SIG-M5 treated with dmso at 0.1 percent for 504 hours (cell line): ENCODE results near the gene CFAP77.

Experiments
- DNase-seq: peaks from one replicate; lab custom pipeline; 2025; ENCODE audit not compliant: unreplicated experiment; lab: John Stamatoyannopoulos, UW

The CFAP77 gene

DNA sequence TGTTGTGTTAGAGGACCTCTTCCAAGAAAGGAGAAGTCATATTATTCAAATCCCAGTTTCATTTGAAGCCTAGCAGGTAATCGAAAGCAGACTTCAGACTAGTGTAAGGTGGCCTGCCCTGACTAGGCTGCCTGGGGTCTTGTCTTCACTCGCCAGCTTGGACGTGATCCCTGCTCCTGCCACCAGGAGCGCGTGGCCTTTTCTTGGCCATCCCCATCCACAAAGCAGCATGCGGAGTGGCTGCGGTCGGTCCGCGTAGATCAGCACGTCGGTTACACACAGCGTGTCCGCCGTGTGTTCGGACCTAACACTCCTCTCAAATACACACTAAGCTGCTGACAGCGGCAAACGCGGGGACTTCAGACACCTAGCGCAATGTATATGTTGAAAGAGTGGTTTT is 37.3 kb downstream of the CFAP77 start:
- DNase-seq: no peak

- no peak for DNase-seq
Measured at GRCh38 chr9:132447902-132448301, 37.9 kb downstream of the CFAP77 start.

GRCh38 chr9:132451276-132451675 is 41.3 kb downstream of the CFAP77 start:
- no peak for DNase-seq

GRCh38 chr9:132456241-132456640 is 46.2 kb downstream of the CFAP77 start:
- no peak for DNase-seq

- DNase-seq: no peak
Measured at GRCh38 chr9:132457504-132458236, 47.7 kb downstream of the CFAP77 start.

DNA sequence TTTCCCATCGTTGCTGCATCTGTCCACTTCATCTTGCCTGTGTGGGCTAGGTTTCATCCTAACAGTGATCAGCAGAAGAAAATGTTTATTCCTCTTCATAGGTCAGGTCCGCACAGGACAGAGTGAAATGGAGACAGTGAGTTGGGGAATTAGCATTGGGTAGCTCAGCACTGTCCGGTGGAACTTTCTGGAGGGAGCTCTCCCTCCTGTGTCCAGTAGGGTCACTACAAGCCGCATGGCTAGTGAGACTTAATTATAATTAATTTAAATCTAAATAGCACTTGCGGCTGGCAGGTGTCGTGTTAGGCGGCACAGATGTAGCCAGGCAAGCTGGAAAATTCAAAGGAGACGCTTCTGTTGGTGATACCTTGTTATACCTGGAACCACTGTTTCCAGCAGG is 48.4 kb downstream of the CFAP77 start:
- DNase-seq: no peak

- no peak for DNase-seq
Measured at GRCh38 chr9:132459661-132460060, 49.6 kb downstream of the CFAP77 start.

DNA sequence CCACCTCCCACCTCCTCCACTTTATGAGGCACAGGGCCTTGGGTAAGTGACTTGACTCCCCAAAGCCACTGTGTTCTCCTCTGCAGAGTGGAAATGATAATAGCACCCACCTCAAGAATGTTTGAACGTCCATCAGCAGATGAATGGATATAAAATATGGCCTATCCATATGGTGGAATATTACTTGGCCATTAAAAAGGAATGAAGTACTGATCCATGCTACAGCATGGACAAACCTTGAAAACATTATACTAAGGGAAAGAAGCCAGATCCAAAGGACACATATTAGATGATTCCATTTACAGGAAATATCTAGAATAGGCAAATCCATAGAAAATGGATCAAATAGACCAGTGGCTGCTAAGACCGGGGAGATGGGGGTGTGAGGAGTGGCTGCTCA is 50.2 kb downstream of the CFAP77 start:
- DNase-seq: no peak

DNA sequence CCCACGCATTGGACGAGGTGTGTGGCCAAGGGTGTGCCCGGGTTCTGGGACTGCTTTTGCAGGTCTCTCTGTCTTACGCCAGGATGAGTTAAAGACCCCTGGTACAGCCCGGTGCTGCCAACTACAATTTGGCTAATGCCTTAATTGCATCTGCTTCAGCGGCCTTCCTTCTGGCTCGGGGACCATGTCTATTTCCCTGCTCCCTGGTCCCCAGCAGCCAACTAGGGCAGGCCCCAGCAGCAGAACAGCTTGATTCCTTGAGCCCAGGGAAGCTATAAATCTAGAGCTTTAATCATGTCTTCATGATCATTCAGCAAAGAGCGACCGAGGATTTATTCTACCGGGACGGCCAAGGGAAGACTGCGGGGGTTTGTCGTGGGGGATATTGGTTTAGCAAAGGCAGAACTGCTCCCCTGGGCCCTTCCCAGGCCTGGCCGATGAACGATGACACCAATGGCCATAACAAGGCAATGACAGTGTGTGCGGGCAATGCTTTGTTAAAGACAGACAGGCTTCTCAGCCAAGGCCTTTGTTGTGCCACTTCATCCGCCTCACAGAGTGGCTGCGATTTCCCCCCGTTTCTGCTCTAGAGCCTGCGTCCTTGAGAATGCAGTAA is 51.4 kb downstream of the CFAP77 start:
- no peak for DNase-seq

DNA sequence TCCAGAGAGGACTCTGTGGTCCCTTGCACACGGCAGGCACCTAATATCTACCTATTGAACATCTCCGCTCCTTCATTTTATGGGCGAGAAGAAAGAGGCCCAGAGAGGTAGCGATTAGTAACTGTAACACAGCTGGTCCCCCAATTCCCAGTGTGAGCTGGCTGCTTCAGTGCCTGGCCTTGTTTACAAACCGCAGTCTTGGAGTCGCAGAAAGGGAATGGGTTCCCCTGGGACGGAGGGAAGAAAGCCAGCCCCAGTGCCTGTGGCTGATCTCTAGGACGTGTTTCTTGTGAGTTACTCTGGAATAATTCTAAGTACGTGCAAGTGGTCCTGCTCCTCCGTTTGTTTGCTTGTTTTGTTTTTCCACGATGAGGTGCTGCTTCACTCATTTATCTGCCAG is 52.0 kb downstream of the CFAP77 start:
- DNase-seq: no peak

GRCh38 chr9:132464547-132464946 is 54.5 kb downstream of the CFAP77 start:
- DNase-seq: no peak

GRCh38 chr9:132465131-132465635 is 55.2 kb downstream of the CFAP77 start:
- DNase-seq: no peak

GRCh38 chr9:132472199-132472598 is 62.2 kb downstream of the CFAP77 start:
- no peak for DNase-seq

DNA sequence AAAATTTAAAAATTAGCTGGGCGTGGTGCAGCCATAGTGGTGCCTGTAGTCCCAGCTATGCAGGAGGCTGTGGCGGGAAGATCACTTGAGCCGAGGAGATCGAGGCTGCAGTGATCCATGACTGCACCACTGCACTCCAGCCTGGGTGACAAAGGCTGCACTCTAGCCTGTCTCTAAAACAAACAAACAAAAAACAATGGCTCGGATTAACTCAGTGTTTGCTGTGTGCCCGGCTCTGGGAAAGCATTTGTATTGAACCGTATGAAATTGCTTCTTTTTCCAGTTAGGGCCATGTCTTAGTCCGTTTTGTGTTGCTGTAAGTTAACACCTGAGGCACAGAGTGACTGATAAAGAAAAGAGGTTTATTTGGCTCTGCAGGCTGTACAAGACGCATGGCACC is 62.6 kb downstream of the CFAP77 start:
- DNase-seq: no peak

- DNase-seq: no peak
Measured at GRCh38 chr9:132474253-132474652, 64.2 kb downstream of the CFAP77 start.

DNA sequence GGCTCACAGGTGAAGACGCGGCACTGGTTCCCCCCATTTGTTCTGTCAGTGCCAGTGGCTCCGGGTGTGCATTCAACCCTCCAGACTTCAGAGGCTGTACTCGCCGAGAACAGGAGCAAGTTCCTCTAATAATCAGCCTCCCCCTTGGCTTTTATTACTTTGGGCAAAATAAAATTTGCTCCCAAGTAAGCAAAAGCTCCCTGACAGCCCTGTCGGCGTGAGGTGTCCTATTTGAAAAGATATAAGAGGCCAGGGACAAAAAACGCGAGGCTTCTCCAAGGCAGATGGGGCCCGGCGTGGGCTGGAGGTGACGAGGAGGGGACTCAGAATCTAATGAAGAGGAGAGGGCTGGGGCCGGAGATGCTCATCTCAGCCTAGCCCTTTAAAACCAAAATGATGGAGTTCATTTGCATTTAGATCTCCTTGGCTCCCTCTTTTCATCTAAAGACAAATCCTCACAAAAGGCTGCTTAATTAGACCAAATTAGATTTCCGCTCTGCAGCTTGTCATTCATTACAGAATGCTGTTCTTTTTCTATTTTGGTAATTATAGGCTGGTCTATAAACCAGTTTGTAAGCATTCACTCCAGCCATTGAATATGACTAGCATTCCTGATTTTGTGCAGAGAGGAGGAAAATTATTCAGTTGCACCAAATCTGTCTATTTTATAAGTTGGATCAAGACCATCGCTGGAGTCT is 68.5 kb downstream of the CFAP77 start:
- DNase-seq: no peak

GRCh38 chr9:132479733-132480132 is 69.7 kb downstream of the CFAP77 start:
- DNase-seq: no peak

- DNase-seq: no peak
Measured at GRCh38 chr9:132481053-132481849, 71.2 kb downstream of the CFAP77 start.

DNA sequence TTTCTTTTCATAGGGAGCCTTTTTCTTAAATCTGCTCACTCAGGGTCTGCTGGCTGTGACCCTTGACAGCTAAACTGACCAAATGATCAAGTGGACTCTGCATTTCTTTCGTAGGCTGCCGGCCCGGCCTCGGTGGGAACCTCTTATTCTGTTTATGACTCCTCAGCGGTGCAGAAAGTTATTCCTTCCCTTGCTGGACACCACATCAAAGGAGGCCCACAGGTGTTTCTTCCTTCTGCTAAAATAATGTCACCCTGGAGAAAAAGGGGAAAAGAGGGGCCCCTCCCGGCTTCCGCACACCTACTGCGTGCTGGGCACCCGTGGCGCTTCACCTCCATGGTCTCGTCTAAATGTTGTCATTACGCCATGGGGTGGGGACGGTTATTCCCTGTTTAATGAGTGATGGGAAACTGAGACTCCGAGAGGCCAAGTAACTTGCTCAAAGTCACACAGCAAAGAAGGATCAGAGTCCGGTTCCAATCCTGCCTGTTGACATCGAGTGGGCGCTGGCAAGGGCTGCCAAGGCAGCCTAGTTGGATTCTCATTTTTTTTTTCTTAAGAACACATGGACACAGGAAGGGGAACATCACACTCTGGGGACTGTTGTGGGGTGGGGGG is 72.3 kb downstream of the CFAP77 start:
- DNase-seq: no peak

- DNase-seq: no peak
Measured at GRCh38 chr9:132485393-132485792, 75.4 kb downstream of the CFAP77 start.
